Endothelial cell of umbilical vein (primary cell): ENCODE results near the gene SLC22A7.

Experiments
- EZH2 ChIP-seq: IDR thresholded peaks from 2 replicates; pipeline ENCODE4 v1.6.1; 2012; ENCODE audit warnings: borderline replicate concordance, low read depth, mild to moderate bottlenecking, moderate library complexity, low read length, inconsistent platforms; ENCODE audit not compliant: severe bottlenecking
- FOS ChIP-seq: IDR thresholded peaks from 2 replicates; pipeline ENCODE4 v1.6.1; 2011; ENCODE audit warnings: mild to moderate bottlenecking, low read length, moderate library complexity, borderline replicate concordance; ENCODE audit not compliant: insufficient read depth
- POLR2A ChIP-seq: IDR thresholded peaks from 2 replicates; pipeline ENCODE4 v1.6.1; 2012; ENCODE audit warnings: low read depth, mild to moderate bottlenecking, control low read depth, low read length
- POLR2AphosphoS5 ChIP-seq: IDR thresholded peaks from 2 replicates; pipeline ENCODE4 v1.6.1; 2012; ENCODE audit warnings: low read depth, mild to moderate bottlenecking, control low read depth, low read length, moderate library complexity; ENCODE audit not compliant: insufficient read depth
- TF ChIP-seq, protein P1 (sequence below), 2 donors: IDR thresholded peaks; 1 replicate in 1 of 2; 2 replicates in 1 of 2; pipeline ENCODE4 v1.5.1; 2011; ENCODE audit warnings: low read length in 2 of 2, mild to moderate bottlenecking in 2 of 2, moderate library complexity in 2 of 2, control low read depth in 1 of 2, inconsistent platforms in 1 of 2, low read depth in 1 of 2; ENCODE audit not compliant: insufficient read depth in 1 of 2; ENCODE audit errors: extremely low read depth in 1 of 2
- TF ChIP-seq, protein P2 (sequence below): IDR thresholded peaks from 2 replicates; pipeline ENCODE4 v1.6.1; 2011; ENCODE audit not compliant: insufficient read depth, insufficient read length

DNA sequence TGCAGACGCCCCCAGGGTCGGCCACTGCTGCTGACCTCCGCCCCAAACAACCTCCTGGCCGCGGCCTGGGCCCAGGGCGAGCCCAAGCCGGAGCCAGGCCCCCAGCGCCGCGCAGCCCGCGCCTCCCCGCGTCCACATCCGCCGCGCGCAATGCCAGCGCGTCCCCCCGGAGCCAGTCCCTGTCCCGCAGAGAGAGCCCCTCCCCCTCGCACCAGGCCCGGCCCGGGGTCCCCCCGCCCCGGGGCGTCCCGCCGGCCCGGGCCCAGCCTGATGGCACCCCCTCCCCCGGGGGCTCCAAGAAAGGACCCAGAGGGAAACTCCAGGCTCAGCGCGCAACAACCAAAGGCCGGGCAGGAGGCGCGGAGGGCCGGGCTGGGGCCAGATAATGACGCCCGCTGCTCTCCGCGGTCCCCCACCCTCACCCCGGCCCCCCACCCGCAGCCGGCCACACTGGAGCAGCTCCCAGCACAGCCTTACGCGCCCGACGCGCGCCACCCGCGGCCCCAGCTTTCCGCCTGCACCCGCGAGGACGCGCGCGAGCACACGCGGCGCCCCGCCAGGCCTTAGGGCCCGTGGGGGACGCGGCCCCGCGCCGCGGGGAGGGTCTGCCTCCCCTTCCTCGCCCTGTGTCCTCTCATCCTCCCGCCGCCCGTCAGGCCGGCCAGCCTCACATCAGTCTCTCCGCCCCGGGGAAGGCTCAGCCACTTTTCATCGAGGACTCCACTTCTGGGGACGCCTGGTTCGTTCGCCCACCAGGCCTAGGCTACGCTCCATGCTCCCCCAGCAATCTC, 12.9 kb upstream of the SLC22A7 start:
- TF ChIP-seq, protein P1, sequence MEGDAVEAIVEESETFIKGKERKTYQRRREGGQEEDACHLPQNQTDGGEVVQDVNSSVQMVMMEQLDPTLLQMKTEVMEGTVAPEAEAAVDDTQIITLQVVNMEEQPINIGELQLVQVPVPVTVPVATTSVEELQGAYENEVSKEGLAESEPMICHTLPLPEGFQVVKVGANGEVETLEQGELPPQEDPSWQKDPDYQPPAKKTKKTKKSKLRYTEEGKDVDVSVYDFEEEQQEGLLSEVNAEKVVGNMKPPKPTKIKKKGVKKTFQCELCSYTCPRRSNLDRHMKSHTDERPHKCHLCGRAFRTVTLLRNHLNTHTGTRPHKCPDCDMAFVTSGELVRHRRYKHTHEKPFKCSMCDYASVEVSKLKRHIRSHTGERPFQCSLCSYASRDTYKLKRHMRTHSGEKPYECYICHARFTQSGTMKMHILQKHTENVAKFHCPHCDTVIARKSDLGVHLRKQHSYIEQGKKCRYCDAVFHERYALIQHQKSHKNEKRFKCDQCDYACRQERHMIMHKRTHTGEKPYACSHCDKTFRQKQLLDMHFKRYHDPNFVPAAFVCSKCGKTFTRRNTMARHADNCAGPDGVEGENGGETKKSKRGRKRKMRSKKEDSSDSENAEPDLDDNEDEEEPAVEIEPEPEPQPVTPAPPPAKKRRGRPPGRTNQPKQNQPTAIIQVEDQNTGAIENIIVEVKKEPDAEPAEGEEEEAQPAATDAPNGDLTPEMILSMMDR (IDR thresholded peaks at IDR 0.05; ENCODE audit: extremely low read depth in 1 of 2, insufficient read depth in 1 of 2, low read depth in 1 of 2, low read length in 2 of 2) = no peak
- TF ChIP-seq POLR2A (no peak), POLR2AphosphoS5 (no peak), FOS (no peak), EZH2 (no peak)
- TF ChIP-seq, protein P2, sequence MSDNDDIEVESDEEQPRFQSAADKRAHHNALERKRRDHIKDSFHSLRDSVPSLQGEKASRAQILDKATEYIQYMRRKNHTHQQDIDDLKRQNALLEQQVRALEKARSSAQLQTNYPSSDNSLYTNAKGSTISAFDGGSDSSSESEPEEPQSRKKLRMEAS = no peak
